ENCODE measurements around the gene PRDM10. TPM values are rescaled to one million over a fixed set of nuclear protein-coding genes. Genes with fewer than 3 reads are reported as not detected.

The PRDM10 gene
- total and polyA plus RNA-seq, 10 of the 15 experiments (the other 5 are each of a cell fraction or from before 2014, with no cell fraction given), result 0.93 to 6.2 (median 4.1) TPM

DNA sequence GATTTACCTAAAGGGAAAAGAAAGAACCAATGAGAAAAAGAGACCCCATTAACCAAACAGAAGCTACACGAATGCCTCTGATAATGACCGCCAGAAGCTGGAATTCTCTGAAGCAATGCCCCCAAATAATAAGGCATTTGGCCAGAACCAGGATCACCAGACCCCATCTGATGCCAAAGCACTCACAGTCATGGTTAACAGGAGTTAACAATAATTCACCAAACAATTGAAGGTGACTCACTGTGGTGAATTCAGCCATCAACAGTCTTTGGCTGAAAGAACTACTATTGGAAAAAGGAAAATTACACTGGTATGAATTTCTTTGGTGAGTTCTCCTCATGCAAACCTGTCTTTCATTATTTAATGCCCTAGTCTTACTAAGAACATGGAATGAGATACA is 85.4 kb downstream of the PRDM10 start:
- Histone ChIP-seq H3K9ac (ENCODE audit: control insufficient read depth, insufficient read depth, low read length) (no peak overlapping the region), H3K27ac (ENCODE audit: control insufficient read depth, insufficient read depth) (no peak overlapping the region), H3K36me3 (ENCODE audit: control insufficient read depth in 2 of 2, insufficient read depth in 2 of 2, low read length in 1 of 2) (peaks cover 6 to 8% of the 10 kb centered on the region in 2 experiments; a peak in 3 of 4 replicates), H2AFZ (ENCODE audit: control insufficient read depth, low read depth, low read length) (no peak overlapping the region), H4K20me1 (ENCODE audit: control insufficient read depth, insufficient read depth) (no peaks in the 10 kb centered on the region), H3K79me2 (ENCODE audit: control insufficient read depth, insufficient read depth, low read length) (no peaks in the 10 kb centered on the region), H3K4me2 (ENCODE audit: control insufficient read depth, insufficient read depth) (no peak overlapping the region), H3K27me3 (replicated peaks in 1 of 2; ENCODE audit: control insufficient read depth in 2 of 2, insufficient read depth in 2 of 2, low read length in 1 of 2) (no peaks in the 10 kb centered on the region), H3K9me3 (replicated peaks; ENCODE audit: control insufficient read depth, insufficient read depth, low read length) (no peaks in the 10 kb centered on the region), H3K4me3 (no peak overlapping the region), H3K4me1 (ENCODE audit: control insufficient read depth, insufficient read depth, low read length) (no peaks in the 10 kb centered on the region)
- ChIA-PET POLR2A (no interaction called here), SMC1A (ENCODE audit: uncharacterized antibody, unreplicated experiment) (interaction anchor here (1.2 to 2.1 kb wide), 2 partner anchors 212 to 216 kb away, joined by 3 to 8 read pairs; no protein-coding TSS in a partner anchor), CTCF (interaction anchor here (1.6 to 3.2 kb wide), 2 partner anchors 210 to 215 kb away, joined by 4 to 17 read pairs; no protein-coding TSS in a partner anchor), RAD21 (ENCODE audit: unreplicated experiment) (interaction anchor here (0.8 kb wide), 1 partner anchor 215 kb away, joined by 6 read pairs; no protein-coding TSS in a partner anchor)
- intact Hi-C loops (cut with micrococcal nuclease; ENCODE audit: unreplicated experiment), result no loop called here
- WGBS (ENCODE audit: insufficient coverage, insufficient replicate concordance, low lambda C conversion rate, missing lambda C conversion rate), result 83% methylated on average over 2 of the region's 2 CpGs
- no peak for DNase-seq (ENCODE audit: low read depth, low spot score)
- FAIRE-seq, result no peak
- in situ Hi-C loops (cut with MboI), result no loop called here
- TF ChIP-seq, protein P1, sequence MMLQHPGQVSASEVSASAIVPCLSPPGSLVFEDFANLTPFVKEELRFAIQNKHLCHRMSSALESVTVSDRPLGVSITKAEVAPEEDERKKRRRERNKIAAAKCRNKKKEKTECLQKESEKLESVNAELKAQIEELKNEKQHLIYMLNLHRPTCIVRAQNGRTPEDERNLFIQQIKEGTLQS (IDR thresholded peaks at IDR 0.05; ENCODE audit: borderline replicate concordance, extremely low read depth, low read depth, low read length), result no peak
- TF ChIP-seq KDM1A (IDR thresholded peaks at IDR 0.05; ENCODE audit: borderline replicate concordance) (no peak), CREM (IDR thresholded peaks at IDR 0.05; ENCODE audit: low read depth) (no peak), NFYB (IDR thresholded peaks at IDR 0.05; ENCODE audit: insufficient read depth, low read depth, low read length) (no peak), ZBED1 (IDR thresholded peaks at IDR 0.05; ENCODE audit: borderline replicate concordance) (no peak), SMAD1 (IDR thresholded peaks at IDR 0.05; ENCODE audit: low read depth, partially characterized antibody) (no peak), FOXM1 (IDR thresholded peaks at IDR 0.05; ENCODE audit: low read depth, low read length) (no peak), POLR2AphosphoS2 (IDR thresholded peaks at IDR 0.05; ENCODE audit: low read depth, low read length) (no peak), MTA2 (IDR thresholded peaks at IDR 0.05; ENCODE audit: low read depth) (no peak), ZNF622 (IDR thresholded peaks at IDR 0.05) (no peak), EZH2 (IDR thresholded peaks at IDR 0.05; ENCODE audit: borderline replicate concordance, control insufficient read depth, low read depth, low read length) (no peak), HDGF (IDR thresholded peaks at IDR 0.05) (no peak), MYB (IDR thresholded peaks at IDR 0.05; ENCODE audit: borderline replicate concordance, low read depth, low read length) (no peak), SRF (IDR thresholded peaks at IDR 0.05; ENCODE audit: low read depth in 2 of 2, low read length in 2 of 2) (no peak)
- ATAC-seq, result no peak
- BruUV-seq (replicated peaks), result no TSS peak

Data from GM12878 (cell line).